ENCODE measurements around the gene UPF3A. TPM values are rescaled to one million over a fixed set of nuclear protein-coding genes. Genes with fewer than 3 reads are reported as not detected.
A peak's percentile ranks its signal among the peaks of the same experiment; 100 is the strongest.
"Not testable (repeated sequence)": the region's sequence is repeated elsewhere in the genome, so short reads cannot be mapped to it uniquely, and the experiment has no call there.

The UPF3A gene
- total RNA-seq, 1 donor from 2014 or later = 49.9 TPM

DNA sequence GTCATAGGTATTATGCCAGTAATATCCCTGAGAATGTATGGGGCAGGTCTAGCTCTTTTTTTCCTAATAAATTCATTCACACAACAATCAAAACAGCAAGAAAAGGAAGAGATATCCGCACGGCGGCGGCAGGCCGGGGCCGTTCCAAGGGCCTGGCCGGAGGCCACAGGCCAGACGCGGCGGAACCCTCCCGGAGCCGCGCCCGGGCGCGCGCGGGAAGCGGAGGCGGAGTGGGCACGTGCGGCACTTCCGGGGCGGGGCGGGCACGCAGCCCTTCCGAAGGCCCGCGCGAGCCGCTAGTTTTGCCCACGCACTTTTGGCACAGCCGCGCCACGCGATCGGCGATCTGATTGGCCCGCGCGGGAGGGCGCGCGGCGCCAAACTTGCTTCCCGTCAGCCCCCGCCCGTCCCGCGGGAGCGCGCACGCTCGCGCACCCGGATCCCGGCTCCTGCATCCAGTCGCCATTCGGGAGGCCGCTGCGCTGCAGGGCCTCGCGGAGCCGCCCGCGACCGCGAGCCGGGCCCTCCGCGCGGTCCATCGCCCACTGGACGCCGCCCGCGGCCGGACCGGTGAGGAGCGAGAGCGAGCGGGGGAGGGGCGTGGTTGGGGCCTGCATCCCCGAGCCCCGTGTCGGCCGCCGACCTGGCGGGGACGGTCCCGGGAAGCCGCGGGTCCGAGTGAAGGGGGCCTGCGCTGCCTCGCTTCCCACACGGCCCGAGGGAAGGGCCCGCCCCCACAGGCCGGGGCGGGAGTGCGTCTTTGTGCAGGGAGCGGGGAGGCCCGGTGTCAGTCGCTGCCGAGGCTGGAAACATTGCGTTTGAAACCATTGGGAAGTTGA lies 32.9 kb downstream of the UPF3A start, which contains the start of gene CHAMP1:
TSS of gene CHAMP1 (plus strand) at position 430 of the 839 bp plus-strand sequence. CDS start 9,340 bp downstream, outside the sequence.
- Mint-ChIP-seq H3K36me3 (ENCODE audit: low read depth) (peaks cover 27% of the 10 kb centered on the region), H3K4me1 (ENCODE audit: low read depth) (peaks cover 38% of the 10 kb centered on the region), H3K4me3 (ENCODE audit: low read depth) (peak within 1 kb of the TSS; percentile 91), H3K27ac (peak within 1 kb of the TSS; percentile 98), H3K27me3 (ENCODE audit: low read depth) (no peaks in the 10 kb centered on the region), H3K9me3 (no peaks in the 10 kb centered on the region)
- intact Hi-C loops (cut with micrococcal nuclease) = loop anchor here (1.0 kb wide), 1 partner anchor 33 kb away; the partner anchor contains the start of gene UPF3A
- peak; percentile 91 for DNase-seq (ENCODE audit: low spot score)

DNA sequence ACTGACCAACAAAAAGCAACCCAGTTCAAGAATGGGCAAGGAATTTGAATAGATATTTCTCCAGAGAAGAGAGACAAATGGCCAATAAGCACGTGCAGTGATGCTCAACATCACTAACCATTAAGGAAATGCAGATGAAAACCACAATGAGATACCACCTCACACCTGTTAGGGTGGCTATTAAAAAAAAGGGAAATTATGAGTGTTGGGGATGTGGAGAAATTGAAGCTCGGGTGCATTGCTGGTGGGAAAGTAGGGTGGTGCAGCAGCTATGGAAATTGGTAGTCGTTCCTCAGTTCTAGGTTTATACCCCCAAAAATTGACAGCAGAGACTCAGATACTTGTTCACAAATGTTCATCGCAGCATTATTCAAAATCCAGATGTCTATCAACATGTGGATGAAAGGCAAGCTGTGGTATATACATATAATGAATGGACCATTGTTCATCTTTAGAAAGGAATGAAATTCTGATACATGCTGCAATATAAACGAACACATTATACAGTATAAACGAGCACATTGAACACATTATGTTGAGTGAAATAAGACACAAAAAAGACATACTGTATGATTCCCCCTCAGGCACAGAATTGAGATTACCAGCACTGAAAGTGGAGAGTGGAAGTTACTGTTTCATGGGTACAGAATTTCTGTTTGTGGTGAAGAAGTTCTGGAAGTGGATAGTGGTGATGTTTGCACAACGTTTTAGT lies 33.8 kb downstream of the UPF3A start:
- Mint-ChIP-seq H3K4me1 (ENCODE audit: low read depth) (peaks cover 47% of the 10 kb centered on the region), H3K4me3 (ENCODE audit: low read depth) (peak overlapping the region; percentile 85), H3K27me3 (ENCODE audit: low read depth) (no peaks in the 10 kb centered on the region), H3K36me3 (ENCODE audit: low read depth) (peaks cover 36% of the 10 kb centered on the region), H3K27ac (peak overlapping the region; percentile 54), H3K9me3 (no peaks in the 10 kb centered on the region)
- intact Hi-C loops (cut with micrococcal nuclease) = loop anchor here (1.0 kb wide), 1 partner anchor 24 kb away; no protein-coding TSS in a partner anchor
- no peak for DNase-seq (ENCODE audit: low spot score)

DNA sequence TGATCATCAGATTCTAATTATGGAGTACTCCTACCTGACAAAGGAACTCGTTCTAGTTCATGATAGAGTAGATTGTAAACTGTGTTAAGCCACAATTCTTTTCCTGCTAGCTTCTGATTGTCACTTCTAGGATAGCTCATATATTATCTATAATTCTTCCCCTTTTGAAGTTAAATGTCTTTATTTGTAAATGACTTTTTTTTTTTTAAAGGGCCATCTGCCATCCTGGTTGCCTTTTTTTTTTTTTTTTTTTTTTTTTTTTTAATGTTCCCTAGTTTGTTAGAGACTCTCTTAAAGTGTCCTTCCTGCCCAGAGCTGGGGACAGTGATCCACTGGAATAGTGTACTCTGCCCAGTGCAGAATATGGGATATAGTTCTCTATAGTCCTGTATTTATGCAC lies 37.2 kb downstream of the UPF3A start:
- Mint-ChIP-seq H3K27me3 (ENCODE audit: low read depth) (no peaks in the 10 kb centered on the region), H3K36me3 (ENCODE audit: low read depth) (peaks cover 60% of the 10 kb centered on the region), H3K27ac (no peak overlapping the region), H3K4me3 (ENCODE audit: low read depth) (no peak overlapping the region), H3K9me3 (no peaks in the 10 kb centered on the region), H3K4me1 (ENCODE audit: low read depth) (peaks cover 44% of the 10 kb centered on the region)
- DNase-seq (ENCODE audit: low spot score) = no peak
- intact Hi-C loops (cut with micrococcal nuclease) = no loop called here

DNA sequence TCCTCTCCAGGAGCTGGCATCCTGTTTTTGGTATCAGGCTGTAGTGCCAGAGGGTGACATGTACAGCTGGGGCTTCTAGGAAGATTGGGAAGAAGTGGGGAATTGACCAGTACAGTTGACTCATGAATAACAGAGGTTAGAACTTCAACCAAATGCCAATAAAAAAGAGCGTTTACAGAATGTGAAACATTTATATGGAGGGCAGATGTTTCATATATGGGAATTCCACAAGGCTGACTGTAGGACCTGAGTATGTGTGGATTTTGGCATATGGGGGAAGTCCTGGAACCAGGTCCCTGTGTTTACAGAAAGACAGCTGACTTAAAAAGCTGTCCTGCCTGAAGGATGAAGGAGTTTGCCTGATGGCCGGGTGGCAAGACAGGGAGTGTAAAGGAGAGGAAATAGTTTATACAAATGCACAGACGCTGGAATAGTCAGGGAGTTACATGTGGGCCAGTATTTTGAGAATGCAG lies 38.1 kb downstream of the UPF3A start:
- H3K4me1 Mint-ChIP-seq (ENCODE audit: low read depth) = peaks cover 47% of the 10 kb centered on the region
- DNase-seq (ENCODE audit: low spot score) = no peak
- peak overlapping the region; percentile 29 for H3K27ac Mint-ChIP-seq
- peaks cover 65% of the 10 kb centered on the region for H3K36me3 Mint-ChIP-seq (ENCODE audit: low read depth)
- no peak overlapping the region for H3K4me3 Mint-ChIP-seq (ENCODE audit: low read depth)
- H3K27me3 Mint-ChIP-seq (ENCODE audit: low read depth) = no peaks in the 10 kb centered on the region
- H3K9me3 Mint-ChIP-seq = no peaks in the 10 kb centered on the region
- intact Hi-C loops (cut with micrococcal nuclease) = no loop called here

DNA sequence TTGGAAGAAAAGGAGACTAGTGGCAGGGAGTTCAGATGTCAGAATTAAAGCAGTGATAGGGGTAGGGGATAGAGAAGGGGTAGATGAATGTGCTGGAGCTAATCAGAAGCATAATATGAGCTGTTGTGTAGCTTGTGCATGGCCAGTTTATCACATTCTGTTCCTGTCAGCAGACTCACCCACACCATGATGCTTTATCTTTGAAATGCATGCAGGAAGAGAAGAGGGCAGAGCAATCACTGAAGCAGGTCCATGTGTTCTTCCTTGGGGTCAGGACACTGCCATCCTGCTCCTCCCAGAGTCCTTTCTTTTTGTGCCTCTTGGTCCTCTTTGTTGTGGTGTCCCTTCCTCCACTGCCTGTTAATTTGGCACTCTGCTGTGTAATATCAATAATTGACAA lies 38.7 kb downstream of the UPF3A start:
- DNase-seq (ENCODE audit: low spot score) = no peak
- Mint-ChIP-seq H3K27ac (peak overlapping the region; percentile 40), H3K9me3 (no peaks in the 10 kb centered on the region), H3K4me1 (ENCODE audit: low read depth) (peaks cover 44% of the 10 kb centered on the region), H3K27me3 (ENCODE audit: low read depth) (no peaks in the 10 kb centered on the region), H3K36me3 (ENCODE audit: low read depth) (peaks cover 67% of the 10 kb centered on the region), H3K4me3 (ENCODE audit: low read depth) (no peak overlapping the region)
- intact Hi-C loops (cut with micrococcal nuclease) = no loop called here

DNA sequence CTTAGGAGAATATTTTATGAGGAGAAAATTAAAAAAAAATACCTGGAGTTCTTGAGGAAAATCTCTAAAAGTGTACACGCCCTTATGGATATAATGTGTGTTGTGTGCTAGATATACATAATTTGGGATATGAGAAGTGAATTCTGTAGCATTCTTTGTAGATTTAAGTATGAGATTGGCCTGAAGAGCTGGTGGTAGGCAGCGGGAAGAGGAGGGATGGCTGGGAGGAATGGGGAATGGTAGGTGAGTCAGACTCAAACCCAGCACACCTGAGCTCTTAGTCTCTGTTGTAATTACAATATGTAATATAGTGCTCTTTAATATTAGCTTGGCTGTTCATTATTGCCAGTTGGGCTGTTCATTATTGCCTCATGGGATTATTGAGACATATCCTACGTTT lies 39.9 kb downstream of the UPF3A start:
- H3K27ac Mint-ChIP-seq = no peak overlapping the region
- intact Hi-C loops (cut with micrococcal nuclease) = no loop called here
- no peaks in the 10 kb centered on the region for H3K9me3 Mint-ChIP-seq
- no peak overlapping the region for H3K4me3 Mint-ChIP-seq (ENCODE audit: low read depth)
- DNase-seq (ENCODE audit: low spot score) = no peak
- peaks cover 46% of the 10 kb centered on the region for H3K4me1 Mint-ChIP-seq (ENCODE audit: low read depth)
- H3K36me3 Mint-ChIP-seq (ENCODE audit: low read depth) = peaks cover 74% of the 10 kb centered on the region
- no peaks in the 10 kb centered on the region for H3K27me3 Mint-ChIP-seq (ENCODE audit: low read depth)

DNA sequence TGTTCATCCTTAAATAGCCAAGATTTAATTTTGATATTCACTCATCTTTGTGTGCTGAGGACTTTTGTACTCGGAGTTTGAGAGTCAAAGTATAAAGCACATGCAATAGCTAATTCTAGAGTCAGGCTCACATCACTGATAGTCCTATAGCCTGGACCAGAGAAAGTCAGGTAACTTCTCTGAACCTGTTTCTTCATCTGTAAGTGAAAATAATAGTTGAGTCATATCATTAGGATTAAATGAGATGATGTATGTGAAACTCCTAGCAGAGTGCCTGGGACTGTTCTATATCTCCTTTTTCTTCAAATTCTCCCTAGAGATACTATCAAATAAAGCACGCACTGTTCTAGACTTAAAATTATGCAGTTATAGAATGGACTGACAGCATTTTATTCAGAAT lies 41.9 kb downstream of the UPF3A start:
- Mint-ChIP-seq H3K9me3 (no peaks in the 10 kb centered on the region), H3K27ac (no peak overlapping the region), H3K36me3 (ENCODE audit: low read depth) (peaks cover 75% of the 10 kb centered on the region), H3K4me1 (ENCODE audit: low read depth) (peaks cover 37% of the 10 kb centered on the region), H3K27me3 (ENCODE audit: low read depth) (no peaks in the 10 kb centered on the region), H3K4me3 (ENCODE audit: low read depth) (no peak overlapping the region)
- intact Hi-C loops (cut with micrococcal nuclease) = no loop called here
- no peak for DNase-seq (ENCODE audit: low spot score)

DNA sequence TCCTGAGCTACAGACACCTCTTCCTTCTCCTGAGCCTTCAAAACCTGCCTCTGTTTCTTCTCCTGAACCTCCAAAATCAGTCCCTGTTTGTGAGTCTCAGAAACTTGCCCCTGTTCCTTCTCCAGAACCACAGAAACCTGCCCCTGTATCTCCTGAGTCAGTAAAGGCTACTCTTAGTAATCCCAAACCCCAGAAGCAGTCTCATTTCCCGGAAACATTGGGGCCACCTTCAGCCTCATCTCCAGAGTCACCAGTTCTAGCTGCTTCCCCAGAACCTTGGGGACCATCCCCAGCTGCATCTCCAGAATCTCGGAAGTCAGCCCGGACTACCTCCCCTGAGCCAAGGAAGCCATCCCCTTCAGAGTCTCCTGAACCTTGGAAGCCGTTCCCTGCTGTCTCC lies 42.9 kb downstream of the UPF3A start:
- H3K36me3 Mint-ChIP-seq (ENCODE audit: low read depth) = peaks cover 74% of the 10 kb centered on the region
- no peaks in the 10 kb centered on the region for H3K9me3 Mint-ChIP-seq
- no peak overlapping the region for H3K4me3 Mint-ChIP-seq (ENCODE audit: low read depth)
- no peaks in the 10 kb centered on the region for H3K27me3 Mint-ChIP-seq (ENCODE audit: low read depth)
- DNase-seq (ENCODE audit: low spot score) = no peak
- H3K4me1 Mint-ChIP-seq (ENCODE audit: low read depth) = peaks cover 30% of the 10 kb centered on the region
- intact Hi-C loops (cut with micrococcal nuclease) = no loop called here
- peak overlapping the region; percentile 38 for H3K27ac Mint-ChIP-seq

DNA sequence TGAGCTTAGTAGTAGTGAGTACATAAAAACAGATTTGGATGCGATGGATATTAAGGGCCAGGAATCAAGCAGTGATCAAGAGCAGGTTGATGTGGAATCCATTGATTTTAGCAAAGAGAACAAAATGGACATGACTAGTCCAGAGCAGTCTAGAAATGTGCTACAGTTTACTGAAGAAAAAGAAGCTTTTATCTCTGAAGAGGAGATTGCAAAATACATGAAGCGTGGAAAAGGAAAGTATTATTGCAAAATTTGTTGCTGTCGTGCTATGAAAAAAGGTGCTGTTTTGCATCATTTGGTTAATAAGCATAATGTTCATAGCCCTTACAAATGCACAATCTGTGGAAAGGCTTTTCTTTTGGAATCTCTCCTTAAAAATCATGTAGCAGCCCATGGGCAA lies 44.3 kb downstream of the UPF3A start:
- Mint-ChIP-seq H3K9me3 (no peaks in the 10 kb centered on the region), H3K36me3 (ENCODE audit: low read depth) (peaks cover 64% of the 10 kb centered on the region), H3K27ac (peak overlapping the region; percentile 10), H3K4me1 (ENCODE audit: low read depth) (peaks cover 18% of the 10 kb centered on the region), H3K27me3 (ENCODE audit: low read depth) (no peaks in the 10 kb centered on the region), H3K4me3 (ENCODE audit: low read depth) (no peak overlapping the region)
- intact Hi-C loops (cut with micrococcal nuclease) = no loop called here
- no peak for DNase-seq (ENCODE audit: low spot score)

DNA sequence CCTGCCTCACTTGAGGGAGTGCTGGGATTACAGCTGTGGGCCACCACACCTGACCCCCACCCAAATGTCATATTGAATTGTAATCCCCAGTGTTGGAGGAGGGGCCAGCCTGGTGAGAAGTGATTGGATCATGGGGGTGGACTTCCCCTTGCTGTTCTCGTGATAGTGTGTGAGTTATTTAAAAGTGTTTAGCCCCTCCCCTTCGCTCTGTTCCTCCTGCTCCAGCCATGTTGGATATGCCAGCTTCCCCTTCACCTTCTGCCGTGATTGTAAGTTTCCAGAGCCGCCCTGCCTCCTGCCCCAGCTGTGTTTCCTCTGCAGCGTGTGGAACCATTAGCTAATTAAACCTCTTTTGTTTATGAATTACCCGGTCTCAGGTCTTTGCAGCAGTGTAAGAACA lies 46.6 kb downstream of the UPF3A start:
- Mint-ChIP-seq H3K4me3 (ENCODE audit: low read depth) (no peak overlapping the region), H3K4me1 (ENCODE audit: low read depth) (peaks cover 16% of the 10 kb centered on the region), H3K27me3 (ENCODE audit: low read depth) (no peaks in the 10 kb centered on the region), H3K36me3 (ENCODE audit: low read depth) (peaks cover 49% of the 10 kb centered on the region), H3K9me3 (no peaks in the 10 kb centered on the region), H3K27ac (no peak overlapping the region)
- DNase-seq (ENCODE audit: low spot score) = no peak
- intact Hi-C loops (cut with micrococcal nuclease) = no loop called here

DNA sequence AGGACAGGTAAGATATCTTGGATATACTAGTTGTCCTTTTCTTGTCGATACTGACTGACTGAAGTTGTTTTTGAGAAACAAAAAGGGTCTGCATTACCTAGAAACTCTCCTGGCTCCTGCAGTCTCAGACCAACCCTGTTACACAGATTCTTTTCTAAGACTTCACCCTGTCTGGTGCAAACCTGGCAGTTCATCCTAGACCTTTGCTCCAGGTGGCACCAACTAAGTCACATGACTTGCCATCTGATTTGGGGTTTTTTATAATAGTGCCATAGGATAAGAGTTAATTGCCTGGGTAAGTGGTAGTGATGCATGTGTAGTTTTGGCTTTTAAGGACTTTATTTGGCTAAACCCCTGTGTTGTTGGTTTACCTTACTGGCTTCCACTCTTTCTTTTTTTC lies 47.2 kb downstream of the UPF3A start:
- Mint-ChIP-seq H3K4me1 (ENCODE audit: low read depth) (peaks cover 19% of the 10 kb centered on the region), H3K27me3 (ENCODE audit: low read depth) (no peaks in the 10 kb centered on the region), H3K9me3 (no peaks in the 10 kb centered on the region), H3K27ac (no peak overlapping the region), H3K36me3 (ENCODE audit: low read depth) (peaks cover 48% of the 10 kb centered on the region), H3K4me3 (ENCODE audit: low read depth) (no peak overlapping the region)
- DNase-seq (ENCODE audit: low spot score) = no peak
- intact Hi-C loops (cut with micrococcal nuclease) = no loop called here

DNA sequence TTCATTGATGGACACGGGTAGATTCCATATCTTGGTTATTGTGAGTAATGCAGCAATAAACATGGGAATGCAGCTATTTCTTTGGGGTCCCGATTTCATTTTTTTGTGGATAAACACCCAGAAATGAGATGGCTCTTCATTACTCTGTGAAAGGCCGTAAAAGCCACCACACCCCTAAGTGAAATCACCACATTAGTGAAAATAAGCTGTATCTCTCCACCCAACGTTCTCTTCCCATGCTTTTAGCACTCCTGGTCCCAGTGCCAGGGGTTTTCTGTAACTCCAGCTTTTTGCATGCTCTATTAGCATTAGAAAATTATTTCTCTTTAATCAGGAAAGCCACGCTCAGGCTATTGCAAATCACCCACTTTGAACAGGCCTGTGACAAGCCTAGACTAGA lies 48.7 kb downstream of the UPF3A start:
- intact Hi-C loops (cut with micrococcal nuclease) = no loop called here
- H3K36me3 Mint-ChIP-seq (ENCODE audit: low read depth) = peaks cover 33% of the 10 kb centered on the region
- H3K4me3 Mint-ChIP-seq (ENCODE audit: low read depth) = no peak overlapping the region
- H3K9me3 Mint-ChIP-seq = no peaks in the 10 kb centered on the region
- H3K27me3 Mint-ChIP-seq (ENCODE audit: low read depth) = no peaks in the 10 kb centered on the region
- peaks cover 26% of the 10 kb centered on the region for H3K4me1 Mint-ChIP-seq (ENCODE audit: low read depth)
- DNase-seq (ENCODE audit: low spot score) = no peak
- H3K27ac Mint-ChIP-seq = no peak overlapping the region

DNA sequence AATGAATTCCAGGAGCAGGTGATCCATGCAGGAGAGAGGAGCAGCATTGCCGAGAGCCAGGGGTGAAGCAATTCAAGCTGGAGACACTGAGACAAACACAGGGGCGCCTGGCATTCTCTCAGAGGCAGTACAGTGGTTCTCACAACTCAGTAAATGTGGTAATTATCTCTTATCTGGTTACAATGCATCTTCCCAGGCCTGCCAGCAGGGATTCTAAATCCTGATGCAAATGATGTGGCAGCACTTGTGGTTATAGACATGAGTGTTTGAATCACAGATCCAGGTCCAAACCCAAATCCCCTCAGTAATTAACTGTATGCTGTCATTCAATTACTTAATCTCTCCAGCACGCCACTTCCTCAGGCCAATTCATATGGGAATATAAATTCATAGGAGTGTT lies 52.5 kb downstream of the UPF3A start:
- intact Hi-C loops (cut with micrococcal nuclease); DNase-seq (ENCODE audit: low spot score); H3K9me3 Mint-ChIP-seq; H3K27me3 Mint-ChIP-seq (ENCODE audit: low read depth); H3K27ac Mint-ChIP-seq; H3K36me3 Mint-ChIP-seq (ENCODE audit: low read depth): not testable (repeated sequence)
- Mint-ChIP-seq H3K4me3 (ENCODE audit: low read depth) (peak overlapping the region; percentile 35), H3K4me1 (ENCODE audit: low read depth) (peaks cover 22% of the 10 kb centered on the region)

All from activated T-helper 2 cell treated with anti-CD3 and anti-CD28 coated beads, Interferon-gamma antibody, Interleukin-2, Interleukin-4, amounts not matched to agents 10 μg/mL and 5 μg/mL and 100 μg/mL, durations not matched to agents 14 hours and 24 hours and 36 hours (primary cell).